HG03280 (cell line): Measurements from ENCODE around the gene SNX32.
A peak's percentile ranks its signal among the peaks of the same experiment; 100 is the strongest.

Experiments
- ATAC-seq: cut with Tn5 transposase; IDR thresholded peaks from one replicate; pipeline ENCODE4 v1.9.1; 2021; ENCODE audit warnings: mild to moderate bottlenecking, moderate library complexity; ENCODE audit not compliant: unreplicated experiment

Gene SNX32

GRCh38 chr11:65865550-65866172 is 31.9 kb downstream of the SNX32 start:
- no peak for ATAC-seq

- ATAC-seq = no peak
These were observed 32.9 kb downstream of the SNX32 start for GRCh38 chr11:65866509-65867283.

GRCh38 chr11:65867284-65868071 is 33.7 kb downstream of the SNX32 start:
- no peak for ATAC-seq

- no peak for ATAC-seq
These were observed 34.4 kb downstream of the SNX32 start for GRCh38 chr11:65868076-65868667.

- no peak for ATAC-seq
These were observed 35.1 kb downstream of the SNX32 start for GRCh38 chr11:65868907-65869306.

- ATAC-seq = no peak
These were observed 36.0 kb downstream of the SNX32 start for GRCh38 chr11:65869643-65870306.

- ATAC-seq = no peak
These were observed 36.5 kb downstream of the SNX32 start for GRCh38 chr11:65870307-65870658.

GRCh38 chr11:65870706-65871681 is 37.2 kb downstream of the SNX32 start:
- no peak for ATAC-seq

GRCh38 chr11:65871811-65872548 is 38.2 kb downstream of the SNX32 start:
- no peak for ATAC-seq

GRCh38 chr11:65872586-65873317 is 39.0 kb downstream of the SNX32 start, which contains the start of gene EFEMP2:
EFEMP2 (minus strand) TSS chr11:65872800; CDS start chr11:65872354, 446 bp downstream.
- no peak for ATAC-seq

- ATAC-seq = peak; percentile 83
These were observed 39.8 kb downstream of the SNX32 start for GRCh38 chr11:65873318-65874156.

GRCh38 chr11:65879617-65880016 is 45.9 kb downstream of the SNX32 start, which contains the start of gene CTSW:
CTSW (plus strand) TSS chr11:65879837; CDS start chr11:65879855, 18 bp downstream.
- no peak for ATAC-seq

- no peak for ATAC-seq
These were observed 46.3 kb downstream of the SNX32 start for GRCh38 chr11:65880027-65880426.

- ATAC-seq = no peak
These were observed 47.2 kb downstream of the SNX32 start for GRCh38 chr11:65880844-65881421.

- no peak for ATAC-seq
These were observed 48.6 kb downstream of the SNX32 start for GRCh38 chr11:65882120-65883057.
